Kasumi-1 (cell line): ENCODE measurements around the gene PICK1.
"Not testable (repeated sequence)": the region's sequence is repeated elsewhere in the genome, so short reads cannot be mapped to it uniquely, and the experiment has no call there.

Source experiments
- DNase-seq, 2 experiments: peaks; one replicate each; lab custom pipeline; 2025; lab: John Stamatoyannopoulos, UW

Gene PICK1

GRCh38 chr22:38030311-38031133, 26.7 kb upstream of the PICK1 start:
- DNase-seq: no peak

- no peak for DNase-seq
These were observed 25.7 kb upstream of the PICK1 start for GRCh38 chr22:38031491-38031890.

- DNase-seq: no peak
These were observed 24.3 kb upstream of the PICK1 start for GRCh38 chr22:38032681-38033521.

GRCh38 chr22:38033522-38034277, 23.5 kb upstream of the PICK1 start:
- peak in 1 of 2 experiments; percentile 38 for DNase-seq

GRCh38 chr22:38034278-38034882, 22.8 kb upstream of the PICK1 start:
- DNase-seq: peak; percentile 68 to 79

- no peak for DNase-seq
These were observed 22.2 kb upstream of the PICK1 start for GRCh38 chr22:38034884-38035529.

- DNase-seq: no peak
These were observed 21.7 kb upstream of the PICK1 start for GRCh38 chr22:38035530-38035885.

- no peak for DNase-seq
These were observed 20.7 kb upstream of the PICK1 start for GRCh38 chr22:38036392-38037062.

- not testable (repeated sequence) for DNase-seq
These were observed 19.6 kb upstream of the PICK1 start for GRCh38 chr22:38037367-38038150.

- no peak for DNase-seq
These were observed 18.8 kb upstream of the PICK1 start for GRCh38 chr22:38038426-38038825.

- no peak for DNase-seq
These were observed 18.1 kb upstream of the PICK1 start for GRCh38 chr22:38038890-38039812.

GRCh38 chr22:38040953-38041759, 16.0 kb upstream of the PICK1 start:
- no peak for DNase-seq

- peak; percentile 55 to 62 for DNase-seq
These were observed 15.3 kb upstream of the PICK1 start for GRCh38 chr22:38041760-38042487.

GRCh38 chr22:38042488-38042790, 14.8 kb upstream of the PICK1 start:
- peak; percentile 53 to 62 for DNase-seq

- no peak for DNase-seq
These were observed 13.8 kb upstream of the PICK1 start for GRCh38 chr22:38043151-38044039.

GRCh38 chr22:38046070-38046748, 11.0 kb upstream of the PICK1 start:
- no peak for DNase-seq
